GM18867 (cell line): ENCODE results near the gene IQCK.

Experiments used
- ATAC-seq: cut with Tn5 transposase; IDR thresholded peaks from one replicate; pipeline ENCODE4 v1.9.1; 2021; ENCODE audit warnings: mild to moderate bottlenecking, moderate library complexity; ENCODE audit not compliant: unreplicated experiment

Gene IQCK

DNA sequence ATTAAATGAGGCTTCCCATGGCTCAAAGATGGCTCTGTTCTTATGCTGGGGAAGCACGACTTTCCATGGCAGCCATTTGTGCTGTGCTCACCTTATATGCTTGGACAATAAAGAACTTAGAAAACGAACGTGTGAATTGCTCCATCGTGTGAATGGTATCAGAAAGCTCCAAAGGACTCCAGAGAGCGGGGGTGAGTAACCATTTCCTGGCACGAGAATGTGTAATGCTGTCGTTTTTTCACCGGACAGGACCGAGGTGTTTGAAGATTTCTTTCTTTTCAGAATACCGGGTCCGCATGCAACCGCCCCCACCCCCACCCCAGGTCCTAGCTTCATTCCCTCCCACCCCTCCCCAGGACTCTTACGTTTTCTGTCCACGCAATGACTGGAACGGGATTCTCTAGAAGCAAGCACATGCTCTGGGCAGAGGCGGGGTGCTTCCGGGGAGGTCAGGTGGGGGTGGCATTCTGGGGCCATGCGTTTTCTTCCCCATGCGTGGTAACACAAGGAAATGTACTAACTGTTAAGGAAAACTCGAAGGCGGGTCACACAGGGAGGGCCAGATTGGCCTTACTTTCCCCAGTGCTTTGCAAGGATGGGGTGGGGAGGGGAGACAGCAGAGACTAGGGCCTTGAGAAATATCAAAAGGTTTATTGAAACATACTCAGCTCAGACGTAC is 140.4 kb downstream of the IQCK start:
- ATAC-seq: no peak

- no peak for ATAC-seq
Observed at GRCh38 chr16:19859166-19859565, 141.1 kb downstream of the IQCK start.

GRCh38 chr16:19859603-19860002 is 141.5 kb downstream of the IQCK start:
- no peak for ATAC-seq

GRCh38 chr16:19860166-19861041 is 142.3 kb downstream of the IQCK start:
- ATAC-seq: no peak

DNA sequence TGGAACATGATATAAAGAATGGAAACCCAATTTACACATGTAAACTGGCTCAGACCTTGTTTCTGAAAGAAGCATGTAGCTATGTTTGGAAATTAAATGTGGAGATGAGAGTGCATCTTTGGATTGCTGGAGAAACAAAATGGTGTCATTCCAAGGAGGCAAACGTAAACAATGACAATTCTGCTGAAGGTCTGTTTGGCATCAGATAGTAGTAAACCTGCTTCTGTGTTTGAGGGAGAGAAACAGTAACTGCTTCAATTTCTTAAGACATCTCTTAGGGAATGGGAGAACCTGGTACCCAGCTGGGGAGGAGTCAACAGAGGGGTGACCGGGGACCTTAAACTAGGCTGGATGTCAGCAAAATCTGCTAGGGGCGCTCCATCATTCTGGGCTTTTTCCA is 143.1 kb downstream of the IQCK start:
- no peak for ATAC-seq

DNA sequence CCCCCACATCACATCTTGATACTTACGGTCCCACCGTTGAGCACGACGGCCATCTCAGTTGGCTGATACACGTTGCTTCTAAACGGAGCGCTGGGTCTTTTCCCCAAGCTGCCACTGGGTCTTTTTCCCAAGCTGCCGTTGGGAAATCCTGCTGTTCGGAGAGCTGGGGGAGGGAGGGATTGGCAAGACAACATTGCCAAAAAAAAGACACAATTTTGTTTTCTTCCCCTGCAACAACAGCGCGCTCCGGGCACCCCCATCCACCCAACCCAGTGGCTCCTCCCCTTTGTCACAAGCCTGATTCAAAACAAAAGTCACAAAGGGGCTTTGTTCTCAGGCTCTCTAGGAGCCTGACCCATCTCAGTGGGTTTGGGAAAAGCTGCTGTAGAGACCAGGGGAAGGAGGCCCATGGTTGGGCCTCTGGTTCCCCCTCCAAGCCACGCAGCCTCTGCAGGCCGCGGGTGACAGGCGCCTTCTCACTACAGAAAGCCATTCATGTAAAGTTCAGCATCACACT is 143.8 kb downstream of the IQCK start:
- no peak for ATAC-seq

- ATAC-seq: no peak
Observed at GRCh38 chr16:19863990-19864389, 145.9 kb downstream of the IQCK start.

GRCh38 chr16:19864566-19864965 is 146.5 kb downstream of the IQCK start:
- no peak for ATAC-seq

DNA sequence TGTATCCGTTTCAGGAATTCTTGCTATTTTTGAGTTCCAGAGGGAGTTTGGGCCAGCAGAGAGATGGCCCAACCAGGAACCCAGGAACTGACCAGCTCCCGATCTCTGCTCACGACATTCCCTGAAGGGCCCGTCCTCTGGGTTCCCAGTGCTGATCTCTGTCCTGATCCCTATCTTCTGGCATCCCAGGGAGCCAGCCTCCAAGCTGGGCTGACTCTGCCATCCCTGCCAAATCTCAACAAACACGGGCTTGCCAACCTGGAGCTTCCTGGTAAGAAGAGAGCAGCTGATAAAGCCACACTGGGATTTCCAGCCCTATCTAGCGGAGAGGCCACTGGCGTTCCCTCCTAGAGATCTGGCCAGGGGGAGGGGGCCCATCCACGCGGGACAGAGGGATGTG is 150.3 kb downstream of the IQCK start:
- no peak for ATAC-seq

DNA sequence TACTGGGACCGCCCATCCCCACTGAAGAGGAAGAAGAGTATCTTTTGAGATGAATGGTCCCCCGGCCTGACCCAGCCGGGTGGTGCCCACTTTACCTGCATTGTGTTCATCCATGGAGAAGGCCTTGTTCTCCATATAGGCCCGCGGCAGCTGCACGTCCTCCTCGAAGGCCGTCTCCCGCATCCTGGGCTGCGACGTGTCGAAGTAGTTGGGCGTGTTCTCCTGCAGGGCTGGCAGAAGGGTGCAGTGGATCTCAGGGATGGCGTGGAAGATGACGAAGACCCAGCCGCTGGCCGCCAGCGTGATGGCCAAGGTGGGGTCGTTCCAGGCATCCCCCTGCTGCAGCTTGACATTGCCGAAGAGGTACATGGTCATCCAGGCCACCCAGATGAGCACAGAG is 153.7 kb downstream of the IQCK start:
- no peak for ATAC-seq

GRCh38 chr16:19872179-19872863 is 154.2 kb downstream of the IQCK start:
- no peak for ATAC-seq

DNA sequence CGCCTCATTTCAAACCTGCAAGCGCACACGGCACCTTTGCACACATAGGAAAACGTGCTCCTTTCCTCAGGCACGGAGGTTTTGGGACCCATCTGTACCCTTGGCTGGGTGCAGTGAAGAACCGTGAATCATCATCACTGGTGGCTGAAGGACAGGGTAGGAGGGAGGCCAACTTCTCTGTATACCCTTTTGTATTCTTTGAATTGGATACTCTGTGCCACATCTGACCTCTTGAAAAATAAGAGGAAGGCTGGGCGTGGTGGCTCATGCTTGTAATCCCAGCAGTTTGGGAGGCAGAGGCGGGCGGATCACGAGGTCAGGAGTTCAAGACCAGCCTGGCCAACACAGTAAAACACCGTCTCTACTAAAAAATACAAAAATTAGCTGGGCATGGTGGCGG is 154.9 kb downstream of the IQCK start:
- no peak for ATAC-seq

DNA sequence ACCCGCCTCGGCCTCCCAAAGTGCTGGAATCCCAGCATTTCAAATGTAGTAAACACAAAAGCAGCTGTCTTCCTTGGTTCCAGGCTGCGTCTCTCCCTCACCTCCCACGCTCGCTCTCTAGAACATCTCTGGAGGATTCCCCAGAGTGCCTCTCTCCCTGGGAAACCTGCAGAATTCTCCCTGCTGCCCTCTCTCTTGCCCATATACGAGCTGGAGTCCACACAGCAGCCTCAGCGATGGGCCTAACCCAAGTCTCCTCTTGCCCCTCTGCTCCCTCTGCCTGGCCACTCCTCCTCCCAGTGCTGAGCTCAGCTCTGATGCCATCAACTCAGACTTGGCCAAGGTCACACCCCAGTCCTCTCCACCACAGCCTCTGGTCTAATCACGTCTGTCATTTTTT is 156.0 kb downstream of the IQCK start:
- ATAC-seq: no peak

- ATAC-seq: no peak
Observed at GRCh38 chr16:19874851-19875546, 156.9 kb downstream of the IQCK start.

DNA sequence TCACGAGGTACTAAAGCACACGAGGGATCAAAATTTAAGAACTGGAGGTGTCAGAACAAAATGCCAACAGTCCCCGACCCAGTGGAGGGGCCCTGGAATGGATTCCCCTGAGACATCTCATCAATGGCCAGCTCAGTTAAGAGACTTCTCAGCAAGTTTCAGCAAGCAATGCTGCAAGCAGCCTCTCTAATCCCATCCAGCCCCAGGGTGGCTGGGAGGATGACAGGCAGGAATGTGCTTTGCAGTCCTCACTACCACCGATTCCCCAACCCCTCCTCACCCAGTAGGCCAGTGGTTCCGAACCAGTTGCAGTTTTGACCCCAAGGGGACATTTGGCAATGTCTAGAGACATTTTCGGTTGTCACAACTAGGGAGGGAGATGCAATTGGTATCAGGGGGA is 157.8 kb downstream of the IQCK start:
- ATAC-seq: no peak

DNA sequence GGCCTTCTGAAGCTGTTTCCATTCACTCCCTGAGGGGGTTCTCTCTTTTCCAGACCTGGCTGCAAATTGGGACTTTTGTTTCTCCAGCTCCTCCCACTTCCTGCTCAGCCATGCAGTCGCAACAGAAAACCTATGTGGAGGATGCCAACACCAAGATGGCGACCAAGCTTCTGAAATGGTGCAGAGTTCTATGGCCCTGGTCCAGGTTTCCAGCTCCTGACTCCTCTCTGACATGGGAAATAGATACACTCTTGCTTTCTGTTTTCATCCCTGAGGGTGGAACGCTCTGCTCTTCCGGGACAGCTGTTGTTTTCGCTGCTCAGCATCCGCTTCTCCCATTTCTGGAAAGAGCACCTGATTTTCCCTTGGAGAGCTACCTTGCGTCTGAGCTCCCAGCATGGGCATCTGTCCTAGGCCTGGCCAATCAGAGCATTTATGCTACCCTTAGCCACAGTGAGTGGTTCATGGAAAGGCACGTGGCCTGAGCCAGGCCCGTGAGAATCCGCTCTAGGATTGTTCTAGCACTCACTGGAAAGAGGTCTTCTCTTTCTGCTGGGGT is 158.5 kb downstream of the IQCK start:
- ATAC-seq: no peak

- ATAC-seq: no peak
Observed at GRCh38 chr16:19878757-19879156, 160.7 kb downstream of the IQCK start.

DNA sequence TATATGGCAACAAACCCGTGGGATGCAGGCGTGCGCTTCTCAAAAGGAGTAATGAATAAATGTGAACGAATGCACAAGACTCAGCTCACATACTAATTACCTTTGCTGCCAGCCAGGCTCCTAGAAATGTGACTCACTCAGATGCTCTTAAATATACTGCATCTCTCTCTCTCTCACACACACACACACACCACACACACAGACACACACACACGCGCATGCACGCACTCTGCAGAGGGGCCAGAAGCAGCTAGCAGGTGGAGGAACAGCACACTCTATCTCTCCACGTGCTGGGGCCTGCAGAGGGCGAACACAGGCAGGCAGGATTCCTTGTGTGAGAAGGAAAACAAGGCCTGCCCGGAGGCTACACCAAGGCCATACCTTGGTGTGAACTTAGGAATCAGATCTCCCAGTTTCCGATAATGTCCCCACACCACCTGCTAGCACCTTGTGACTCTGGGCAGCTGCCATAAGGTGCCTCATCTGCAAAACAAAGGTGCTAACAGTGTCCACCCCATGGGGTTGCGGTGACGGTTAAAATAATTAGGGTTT is 161.2 kb downstream of the IQCK start:
- no peak for ATAC-seq

- no peak for ATAC-seq
Observed at GRCh38 chr16:19881028-19881427, 163.0 kb downstream of the IQCK start.

GRCh38 chr16:19881783-19882182 is 163.7 kb downstream of the IQCK start:
- ATAC-seq: no peak
